ENCODE results near the gene GPR33.

GRCh38 chr14:31457665-31458659, 29.9 kb downstream of the GPR33 start:
- TF ChIP-seq EZH2phosphoT487 (IDR thresholded peaks at IDR 0.05; ENCODE audit: low read depth, severe bottlenecking, unreplicated experiment) (no peak), EZH2 (IDR thresholded peaks at IDR 0.05; ENCODE audit: borderline replicate concordance) (no peak)
- TF ChIP-seq, protein P1, sequence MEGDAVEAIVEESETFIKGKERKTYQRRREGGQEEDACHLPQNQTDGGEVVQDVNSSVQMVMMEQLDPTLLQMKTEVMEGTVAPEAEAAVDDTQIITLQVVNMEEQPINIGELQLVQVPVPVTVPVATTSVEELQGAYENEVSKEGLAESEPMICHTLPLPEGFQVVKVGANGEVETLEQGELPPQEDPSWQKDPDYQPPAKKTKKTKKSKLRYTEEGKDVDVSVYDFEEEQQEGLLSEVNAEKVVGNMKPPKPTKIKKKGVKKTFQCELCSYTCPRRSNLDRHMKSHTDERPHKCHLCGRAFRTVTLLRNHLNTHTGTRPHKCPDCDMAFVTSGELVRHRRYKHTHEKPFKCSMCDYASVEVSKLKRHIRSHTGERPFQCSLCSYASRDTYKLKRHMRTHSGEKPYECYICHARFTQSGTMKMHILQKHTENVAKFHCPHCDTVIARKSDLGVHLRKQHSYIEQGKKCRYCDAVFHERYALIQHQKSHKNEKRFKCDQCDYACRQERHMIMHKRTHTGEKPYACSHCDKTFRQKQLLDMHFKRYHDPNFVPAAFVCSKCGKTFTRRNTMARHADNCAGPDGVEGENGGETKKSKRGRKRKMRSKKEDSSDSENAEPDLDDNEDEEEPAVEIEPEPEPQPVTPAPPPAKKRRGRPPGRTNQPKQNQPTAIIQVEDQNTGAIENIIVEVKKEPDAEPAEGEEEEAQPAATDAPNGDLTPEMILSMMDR (IDR thresholded peaks at IDR 0.05; ENCODE audit: poor library complexity): no peak
